ENCODE data around the gene ZMIZ1.

ZMIZ1 gene

GRCh38 chr10:79356104-79356503 lies 287.3 kb downstream of the ZMIZ1 start:
- TF ChIP-seq POLR2AphosphoS5 (IDR thresholded peaks at IDR 0.05; ENCODE audit: low read depth, low read length) (no peak), TAF1 (IDR thresholded peaks at IDR 0.05; ENCODE audit: borderline replicate concordance, insufficient read depth, low read length) (no peak), REST (IDR thresholded peaks at IDR 0.05; ENCODE audit: insufficient read depth in 1 of 2, low read depth in 2 of 2, low read length in 2 of 2) (no peak), FOXP2 (optimal IDR thresholded peaks at IDR 0.05; ENCODE audit: borderline replicate concordance, extremely low read depth, extremely low read length, insufficient read depth) (no peak), SIN3A (IDR thresholded peaks at IDR 0.05; ENCODE audit: borderline replicate concordance, insufficient read depth, low read length) (no peak)

GRCh38 chr10:79357180-79357579 lies 288.4 kb downstream of the ZMIZ1 start:
- TF ChIP-seq TAF1 (IDR thresholded peaks at IDR 0.05; ENCODE audit: borderline replicate concordance, insufficient read depth, low read length) (no peak), POLR2AphosphoS5 (IDR thresholded peaks at IDR 0.05; ENCODE audit: low read depth, low read length) (no peak), REST (IDR thresholded peaks at IDR 0.05; ENCODE audit: insufficient read depth in 1 of 2, low read depth in 2 of 2, low read length in 2 of 2) (no peak), FOXP2 (optimal IDR thresholded peaks at IDR 0.05; ENCODE audit: borderline replicate concordance, extremely low read depth, extremely low read length, insufficient read depth) (no peak), SIN3A (IDR thresholded peaks at IDR 0.05; ENCODE audit: borderline replicate concordance, insufficient read depth, low read length) (no peak)

- no peak for TF ChIP-seq TAF1 (IDR thresholded peaks at IDR 0.05; ENCODE audit: borderline replicate concordance, insufficient read depth, low read length)
- TF ChIP-seq POLR2AphosphoS5 (IDR thresholded peaks at IDR 0.05; ENCODE audit: low read depth, low read length): no peak
These were observed 290.0 kb downstream of the ZMIZ1 start for GRCh38 chr10:79358811-79359210.

GRCh38 chr10:79359816-79360498 lies 291.2 kb downstream of the ZMIZ1 start:
- TF ChIP-seq POLR2AphosphoS5 (IDR thresholded peaks at IDR 0.05; ENCODE audit: low read depth, low read length): no peak
- TF ChIP-seq SIN3A (IDR thresholded peaks at IDR 0.05; ENCODE audit: borderline replicate concordance, insufficient read depth, low read length): no peak
- no peak for TF ChIP-seq REST (IDR thresholded peaks at IDR 0.05; ENCODE audit: insufficient read depth in 1 of 2, low read depth in 2 of 2, low read length in 2 of 2)
- TF ChIP-seq TAF1 (IDR thresholded peaks at IDR 0.05; ENCODE audit: borderline replicate concordance, insufficient read depth, low read length): no peak
- no peak for TF ChIP-seq FOXP2 (optimal IDR thresholded peaks at IDR 0.05; ENCODE audit: borderline replicate concordance, extremely low read depth, extremely low read length, insufficient read depth)

- TF ChIP-seq TAF1 (IDR thresholded peaks at IDR 0.05; ENCODE audit: borderline replicate concordance, insufficient read depth, low read length) (no peak), POLR2AphosphoS5 (IDR thresholded peaks at IDR 0.05; ENCODE audit: low read depth, low read length) (no peak), REST (IDR thresholded peaks at IDR 0.05; ENCODE audit: insufficient read depth in 1 of 2, low read depth in 2 of 2, low read length in 2 of 2) (no peak), SIN3A (IDR thresholded peaks at IDR 0.05; ENCODE audit: borderline replicate concordance, insufficient read depth, low read length) (no peak), FOXP2 (optimal IDR thresholded peaks at IDR 0.05; ENCODE audit: borderline replicate concordance, extremely low read depth, extremely low read length, insufficient read depth) (no peak)
These were observed 292.0 kb downstream of the ZMIZ1 start for GRCh38 chr10:79360499-79361342.
